Activated CD8-positive, alpha-beta memory T cell treated with anti-CD3 and anti-CD28 coated beads, Interleukin-2, amount 50 U/mL, for 1 hour (primary cell): Measurements from ENCODE around the gene SOBP.

Source experiments
- DNase-seq: peaks from one replicate; pipeline ENCODE4 v3.0.0-alpha.2; 2020; ENCODE audit errors: extremely low read depth

SOBP gene

DNA sequence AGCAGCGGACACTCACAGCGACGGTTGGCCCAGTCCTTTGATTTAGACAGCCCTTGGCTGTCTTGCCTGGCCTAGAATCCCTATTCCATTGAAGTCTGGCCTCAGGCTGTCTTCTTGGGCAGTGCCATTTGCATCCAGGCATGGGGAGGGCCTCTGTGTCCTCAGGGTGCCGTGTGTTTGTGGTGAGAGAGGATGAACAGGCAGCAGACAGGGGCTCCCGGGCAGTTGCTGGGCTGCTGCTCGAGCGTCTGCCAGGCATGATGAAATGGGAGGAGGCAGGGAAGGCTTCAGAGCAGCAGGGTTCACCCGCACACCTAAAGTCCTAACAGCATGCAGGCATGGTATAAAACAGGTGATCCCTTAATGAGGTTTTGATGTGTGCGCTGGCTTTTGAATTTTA lies 126.9 kb downstream of the SOBP start:
- DNase-seq: no peak

DNA sequence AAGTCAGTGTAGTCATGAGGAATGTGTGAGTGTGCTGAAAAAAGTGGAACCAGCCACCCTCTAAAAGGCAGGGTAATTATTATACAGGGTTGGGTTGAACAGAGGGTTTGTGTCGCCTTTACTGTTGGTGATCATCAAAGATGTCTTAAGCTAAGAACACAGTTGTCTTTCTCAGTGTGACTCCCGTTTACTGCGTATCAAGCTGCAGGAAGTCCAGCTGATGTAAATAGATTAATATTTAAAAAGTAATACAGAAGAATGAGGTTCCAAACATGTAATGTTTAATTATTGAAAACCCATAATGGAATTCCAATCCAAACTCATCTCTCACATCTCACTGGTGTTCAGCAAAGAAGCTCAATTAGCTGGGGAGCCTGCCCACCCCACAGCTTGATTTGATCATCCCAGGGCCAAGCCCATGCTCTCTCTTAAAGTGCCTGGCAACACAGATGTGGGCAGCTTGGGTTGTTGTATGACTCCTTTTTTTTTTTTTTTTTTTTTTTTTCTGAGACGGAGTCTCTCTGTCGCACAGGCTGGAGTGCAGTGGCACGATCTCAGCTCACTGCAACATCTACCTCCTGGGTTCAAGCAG lies 127.5 kb downstream of the SOBP start:
- no peak for DNase-seq

DNA sequence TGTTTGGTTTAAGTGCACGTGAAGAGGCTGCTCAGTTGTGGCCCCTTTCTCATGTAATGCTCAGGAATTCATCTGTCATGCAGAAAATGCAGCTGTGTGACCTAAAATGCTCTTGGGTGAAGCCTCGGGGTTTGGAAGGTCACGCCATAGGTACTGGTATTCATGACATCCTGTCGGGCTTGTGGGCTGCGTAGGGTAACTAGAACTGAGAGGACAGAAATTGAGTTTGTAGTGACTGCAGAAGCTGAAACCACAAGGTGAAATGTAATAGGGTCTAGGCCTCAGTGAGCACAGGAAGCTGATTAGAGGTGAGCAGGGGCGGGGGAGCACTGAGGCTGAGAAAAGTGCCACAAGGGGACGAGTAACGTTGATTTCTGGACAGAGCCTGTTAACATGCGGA lies 128.8 kb downstream of the SOBP start:
- DNase-seq: no peak

DNA sequence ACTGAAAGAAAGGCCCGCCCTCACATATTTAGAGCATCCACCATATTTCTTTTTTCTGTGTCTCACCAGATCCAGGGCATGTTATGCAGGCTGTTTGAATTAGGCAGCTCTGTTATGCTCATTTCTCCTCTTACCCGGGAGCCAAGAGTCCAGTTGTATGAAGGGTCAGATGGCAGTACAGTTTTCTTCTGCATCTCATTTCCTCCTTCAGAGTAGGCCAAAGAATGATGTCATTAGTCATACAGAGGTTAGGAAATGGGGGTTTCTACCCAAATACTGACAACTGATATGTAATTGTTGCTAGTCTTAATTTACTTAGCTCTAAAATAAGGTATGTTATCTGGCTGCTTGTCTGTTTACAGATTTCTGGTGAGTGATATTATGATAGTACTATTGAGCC lies 130.8 kb downstream of the SOBP start:
- no peak for DNase-seq

DNA sequence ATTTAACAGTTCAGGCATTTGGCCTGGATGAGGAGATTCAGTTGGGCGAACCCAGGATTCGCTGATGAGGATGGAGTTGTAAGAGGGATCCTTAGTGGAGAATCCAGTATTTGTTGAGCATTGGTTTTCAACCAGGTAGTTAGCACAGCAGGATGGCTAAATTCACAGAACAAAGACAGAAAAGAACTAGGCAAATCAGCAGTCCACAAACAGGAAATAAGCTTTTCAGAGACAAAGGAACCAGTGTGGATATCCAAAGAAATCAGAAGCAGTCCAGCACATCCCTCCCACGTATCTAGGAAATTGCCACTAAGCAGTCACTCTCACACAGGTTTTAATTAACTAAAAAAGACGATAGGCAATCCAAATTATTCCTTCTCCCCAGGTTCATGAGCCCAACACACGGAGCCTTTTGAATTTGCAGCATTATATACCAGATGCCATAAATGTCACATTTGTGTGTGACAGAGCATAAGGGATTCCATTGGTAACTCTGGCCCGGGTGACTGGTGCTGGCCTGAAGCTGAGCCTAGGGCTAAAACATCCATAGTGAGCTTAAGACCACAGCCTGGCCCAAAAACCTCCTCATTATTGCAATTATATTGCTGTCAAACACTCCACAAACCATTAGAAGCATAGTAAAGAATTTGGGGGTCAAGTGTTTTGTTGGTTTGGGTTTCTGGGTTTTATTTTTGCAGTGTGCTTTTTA lies 131.5 kb downstream of the SOBP start:
- no peak for DNase-seq

DNA sequence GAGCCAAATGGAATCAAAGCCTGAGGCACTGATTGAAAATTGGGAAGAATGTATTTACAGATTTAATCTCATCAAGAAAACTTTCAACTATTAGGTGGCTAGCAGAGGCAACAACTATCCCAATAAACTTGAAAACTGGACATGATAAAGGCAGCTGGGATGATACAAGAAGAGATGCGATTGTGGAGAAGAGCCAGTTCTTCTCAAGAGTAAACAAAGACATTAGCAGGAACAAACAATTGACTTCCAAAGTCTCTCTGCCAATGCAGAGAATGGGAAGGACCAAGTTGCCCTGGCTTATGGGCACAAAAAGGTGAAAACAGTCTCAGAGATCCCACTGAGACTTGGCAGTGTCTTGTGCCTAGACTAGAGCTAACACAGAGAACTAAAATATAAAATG lies 132.4 kb downstream of the SOBP start:
- no peak for DNase-seq

DNA sequence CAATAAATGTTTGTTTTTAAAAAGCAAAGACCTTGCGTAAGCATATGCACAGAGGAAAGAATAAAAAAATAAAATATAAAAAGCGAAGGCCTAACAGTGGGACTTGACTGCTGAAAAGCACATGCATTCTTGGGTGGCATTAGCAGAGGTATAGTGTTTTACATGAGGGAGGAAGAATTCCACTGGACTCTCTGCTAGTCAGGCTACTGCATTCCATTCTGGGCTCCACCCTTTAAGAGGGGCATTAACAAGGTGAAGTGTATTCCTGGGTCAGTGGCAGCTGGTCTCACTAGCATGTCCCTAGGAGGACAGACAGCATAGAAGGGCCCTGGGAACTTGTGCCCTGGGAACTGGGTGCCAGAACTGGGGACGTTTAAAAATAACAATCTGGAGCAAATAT lies 134.1 kb downstream of the SOBP start:
- no peak for DNase-seq

DNA sequence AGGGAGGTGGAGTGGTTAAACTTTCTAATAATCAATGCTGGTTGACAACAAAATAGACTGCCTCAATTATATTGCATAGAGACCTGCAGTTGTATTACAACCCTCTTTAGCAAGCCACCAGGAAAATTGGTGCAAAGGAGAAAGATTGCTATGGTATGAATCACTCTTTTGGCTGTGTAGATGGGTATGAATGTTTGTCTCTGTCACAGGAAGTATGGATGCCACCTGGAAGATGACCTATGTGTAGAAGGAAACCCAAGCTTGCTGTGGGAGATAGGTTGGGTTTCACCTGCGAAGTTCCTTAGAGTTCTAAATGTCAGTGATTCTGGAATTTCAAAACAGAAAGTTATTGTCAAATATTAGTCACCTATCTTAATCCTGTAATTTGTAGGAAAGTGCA lies 134.6 kb downstream of the SOBP start:
- DNase-seq: no peak

DNA sequence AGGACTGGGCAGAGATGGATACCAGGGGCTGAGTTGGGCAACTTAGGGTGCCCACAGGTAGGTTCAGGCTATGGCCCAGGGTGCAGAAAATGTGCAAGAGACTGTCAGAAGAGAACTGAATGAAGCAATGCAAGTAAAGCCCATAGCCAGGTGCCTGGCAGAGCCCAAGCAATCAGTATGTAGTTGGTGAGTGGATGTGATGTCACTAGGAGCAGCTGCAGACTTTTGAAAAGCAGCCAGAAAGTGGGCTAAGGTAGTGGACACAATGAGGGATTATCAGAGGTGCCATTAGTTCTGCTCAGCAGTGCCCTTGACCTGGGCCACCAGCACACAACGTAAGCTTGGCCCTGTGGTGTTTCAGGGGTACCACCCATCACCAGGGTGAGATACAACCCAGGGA lies 135.3 kb downstream of the SOBP start:
- no peak for DNase-seq

DNA sequence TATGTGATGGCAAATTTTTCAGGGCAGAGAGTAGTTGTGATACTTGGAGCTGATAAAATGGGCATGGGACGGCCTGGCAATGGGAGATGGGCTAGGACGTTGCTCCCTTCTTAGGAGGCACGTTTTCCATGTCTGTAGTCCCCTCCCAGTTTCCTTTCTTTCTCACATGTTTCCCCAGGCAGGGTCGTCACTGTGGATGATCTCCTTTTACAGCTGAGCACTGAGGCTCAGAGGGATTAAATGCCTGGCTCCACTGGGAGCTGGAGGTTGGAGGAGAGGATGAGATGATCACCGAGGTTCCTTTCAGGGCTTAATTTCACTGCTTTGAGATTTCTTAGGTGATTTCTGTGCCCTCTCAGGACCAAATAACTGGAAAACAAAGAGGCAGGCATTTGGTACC lies 136.7 kb downstream of the SOBP start:
- DNase-seq: no peak

DNA sequence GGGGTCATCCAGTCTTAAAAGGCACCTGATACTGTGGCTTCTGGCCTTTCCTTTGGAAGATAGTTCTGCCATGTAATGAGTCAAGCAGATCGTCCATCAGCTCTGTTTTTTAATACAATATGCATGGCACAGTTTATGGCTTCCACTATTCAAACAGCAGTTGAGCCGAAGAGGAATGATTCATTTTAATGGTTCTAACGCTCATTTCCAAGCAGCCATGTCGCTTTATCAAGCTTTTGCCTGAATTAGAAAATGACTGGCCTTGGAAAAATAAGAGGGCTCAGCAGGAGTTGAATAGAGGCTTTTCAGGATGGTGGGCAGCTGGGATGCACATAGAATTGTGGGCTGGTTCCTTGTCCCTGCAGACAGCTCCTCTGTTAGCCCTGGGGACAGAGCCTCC lies 138.1 kb downstream of the SOBP start:
- no peak for DNase-seq

DNA sequence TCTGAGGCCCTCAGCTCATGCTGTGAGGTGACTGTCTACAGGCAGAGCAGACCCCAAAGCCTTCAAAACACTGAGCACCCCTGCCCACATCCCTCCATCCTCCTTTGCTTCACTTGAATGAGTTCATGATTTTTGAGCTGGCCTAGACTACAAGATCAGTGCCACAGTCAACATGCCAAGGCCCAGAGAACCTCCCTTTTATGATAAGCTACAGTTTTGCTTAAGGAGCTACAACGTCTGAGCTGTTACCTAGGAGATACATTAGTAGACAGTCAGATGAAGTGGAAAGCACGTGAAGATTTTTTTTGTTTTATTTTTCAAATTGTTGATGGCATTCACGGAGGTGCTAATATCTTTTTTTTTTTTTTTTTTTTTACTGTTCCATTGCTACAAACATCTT lies 139.0 kb downstream of the SOBP start:
- no peak for DNase-seq

DNA sequence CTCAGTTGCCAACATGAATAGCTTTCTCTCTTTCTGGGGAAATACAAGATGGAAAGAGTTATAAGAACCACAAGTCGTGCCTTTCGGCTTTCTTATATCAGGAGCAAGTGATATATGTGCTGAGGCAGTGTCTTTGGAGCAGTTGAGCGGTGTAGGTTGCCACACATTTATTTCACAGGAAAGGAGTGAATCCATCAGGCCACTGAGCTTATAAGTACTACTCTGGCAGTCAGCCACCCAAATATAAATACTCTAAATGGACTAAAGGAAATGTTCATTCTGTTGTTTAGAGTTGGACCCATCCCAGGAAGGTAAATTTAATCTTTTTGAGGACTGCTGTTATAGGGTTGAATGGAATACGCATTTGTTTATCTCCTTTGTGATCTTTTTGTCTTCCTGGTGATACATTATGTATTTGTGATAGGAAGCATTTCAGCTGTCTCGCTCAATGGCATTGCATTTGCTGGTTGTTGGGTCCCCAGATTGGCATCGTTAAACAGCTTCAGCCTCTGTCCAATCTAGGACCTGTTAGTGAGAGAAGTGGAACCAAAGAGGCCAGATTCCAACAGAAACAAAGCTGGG lies 139.7 kb downstream of the SOBP start:
- no peak for DNase-seq

DNA sequence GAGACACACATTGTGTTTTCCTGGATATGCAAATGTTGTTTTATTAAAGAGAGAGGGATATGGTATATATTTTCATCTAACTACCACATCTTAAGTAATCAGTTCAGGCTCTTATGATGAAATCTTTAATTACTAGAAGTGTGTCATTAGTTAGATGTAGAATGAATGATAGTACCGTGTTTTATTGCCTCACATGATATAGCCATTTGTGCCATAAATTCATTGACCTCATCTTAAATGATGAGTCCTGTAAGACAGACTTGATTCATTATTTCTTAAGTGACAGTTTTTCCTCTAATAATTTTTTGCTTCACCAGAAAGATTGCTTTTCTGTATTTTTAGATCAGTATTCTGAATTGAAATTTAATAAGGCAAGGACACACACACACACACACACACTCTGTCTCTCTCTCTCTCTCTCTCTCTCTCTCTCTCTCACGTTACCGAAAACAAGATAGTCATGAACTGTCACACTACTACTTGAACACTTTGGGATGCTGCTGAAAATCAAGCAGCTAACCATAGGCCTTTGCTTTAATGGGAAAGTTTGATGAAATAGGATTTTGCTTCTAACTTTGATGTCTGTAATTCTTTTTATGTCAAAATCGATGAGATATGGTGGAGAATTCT lies 140.5 kb downstream of the SOBP start:
- no peak for DNase-seq

DNA sequence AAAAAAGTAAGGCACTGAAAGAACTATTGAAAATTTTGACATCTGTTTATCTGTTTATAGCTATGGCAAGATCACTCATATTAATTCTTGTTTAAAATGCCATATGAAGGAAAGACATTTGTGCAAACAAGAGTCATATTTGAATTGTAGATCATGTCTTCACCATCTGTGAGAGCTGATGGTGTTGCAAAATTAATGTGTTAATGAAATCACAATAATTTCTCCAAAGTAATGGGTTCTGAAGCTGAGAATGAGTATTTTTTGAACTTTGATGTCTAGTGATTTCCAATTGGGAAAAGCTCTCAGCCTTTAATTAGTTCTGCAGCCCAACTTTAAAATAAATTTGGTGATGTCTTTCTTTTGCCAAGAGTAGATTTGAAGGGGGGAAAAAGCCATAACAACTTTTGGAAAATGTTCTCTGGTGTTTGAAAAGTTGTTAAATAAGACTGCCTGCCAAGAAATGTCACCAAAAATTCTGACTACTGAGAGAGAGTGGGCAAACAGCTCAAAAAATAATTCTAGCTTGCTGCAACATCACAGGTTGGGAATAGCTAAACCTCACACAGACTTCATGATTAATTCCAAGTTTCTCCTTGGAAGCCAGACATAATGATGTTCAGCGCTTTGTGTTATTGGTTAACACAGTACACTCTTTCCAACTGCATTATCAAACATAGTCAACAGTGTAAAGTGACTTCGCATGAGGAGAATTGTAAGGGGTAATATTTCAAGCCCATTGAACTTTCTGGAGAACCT lies 142.6 kb downstream of the SOBP start:
- DNase-seq: no peak

DNA sequence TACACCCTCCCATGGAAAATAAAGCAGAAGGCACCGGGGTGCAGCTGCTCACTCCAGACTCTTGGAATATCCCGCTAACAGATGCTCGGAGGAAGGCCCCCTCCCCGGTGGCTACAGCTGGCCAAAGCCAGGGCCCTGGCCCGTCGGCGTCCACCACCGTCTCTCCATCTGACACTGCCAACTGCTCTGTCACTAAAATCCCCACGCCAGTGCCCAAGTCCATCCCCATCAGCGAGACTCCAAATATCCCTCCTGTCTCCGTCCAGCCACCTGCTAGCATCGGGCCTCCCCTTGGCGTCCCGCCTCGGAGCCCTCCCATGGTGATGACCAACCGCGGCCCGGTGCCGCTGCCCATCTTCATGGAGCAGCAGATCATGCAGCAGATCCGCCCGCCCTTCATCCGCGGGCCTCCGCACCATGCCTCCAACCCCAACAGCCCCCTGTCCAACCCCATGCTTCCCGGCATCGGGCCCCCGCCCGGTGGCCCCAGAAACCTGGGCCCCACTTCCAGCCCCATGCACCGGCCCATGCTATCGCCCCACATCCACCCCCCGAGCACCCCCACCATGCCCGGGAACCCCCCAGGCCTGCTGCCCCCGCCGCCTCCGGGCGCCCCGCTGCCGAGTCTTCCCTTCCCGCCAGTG lies 143.9 kb downstream of the SOBP start:
- no peak for DNase-seq

DNA sequence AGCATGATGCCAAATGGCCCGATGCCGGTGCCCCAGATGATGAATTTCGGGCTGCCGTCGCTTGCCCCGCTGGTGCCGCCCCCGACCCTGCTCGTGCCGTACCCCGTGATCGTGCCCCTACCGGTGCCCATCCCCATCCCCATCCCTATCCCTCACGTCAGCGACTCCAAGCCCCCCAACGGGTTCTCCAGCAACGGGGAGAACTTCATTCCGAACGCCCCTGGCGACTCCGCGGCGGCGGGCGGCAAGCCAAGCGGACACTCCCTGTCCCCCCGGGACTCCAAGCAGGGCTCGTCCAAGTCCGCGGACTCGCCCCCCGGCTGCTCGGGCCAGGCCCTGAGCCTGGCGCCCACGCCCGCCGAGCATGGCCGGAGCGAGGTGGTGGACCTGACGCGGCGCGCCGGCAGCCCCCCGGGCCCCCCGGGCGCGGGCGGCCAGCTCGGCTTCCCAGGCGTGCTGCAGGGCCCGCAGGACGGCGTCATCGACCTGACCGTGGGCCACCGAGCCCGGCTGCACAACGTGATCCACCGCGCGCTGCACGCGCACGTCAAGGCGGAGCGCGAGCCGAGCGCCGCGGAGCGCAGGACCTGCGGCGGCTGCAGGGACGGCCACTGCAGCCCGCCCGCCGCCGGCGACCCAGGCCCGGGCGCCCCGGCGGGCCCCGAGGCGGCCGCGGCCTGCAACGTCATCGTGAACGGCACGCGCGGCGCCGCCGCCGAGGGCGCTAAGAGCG lies 144.6 kb downstream of the SOBP start:
- no peak for DNase-seq

DNA sequence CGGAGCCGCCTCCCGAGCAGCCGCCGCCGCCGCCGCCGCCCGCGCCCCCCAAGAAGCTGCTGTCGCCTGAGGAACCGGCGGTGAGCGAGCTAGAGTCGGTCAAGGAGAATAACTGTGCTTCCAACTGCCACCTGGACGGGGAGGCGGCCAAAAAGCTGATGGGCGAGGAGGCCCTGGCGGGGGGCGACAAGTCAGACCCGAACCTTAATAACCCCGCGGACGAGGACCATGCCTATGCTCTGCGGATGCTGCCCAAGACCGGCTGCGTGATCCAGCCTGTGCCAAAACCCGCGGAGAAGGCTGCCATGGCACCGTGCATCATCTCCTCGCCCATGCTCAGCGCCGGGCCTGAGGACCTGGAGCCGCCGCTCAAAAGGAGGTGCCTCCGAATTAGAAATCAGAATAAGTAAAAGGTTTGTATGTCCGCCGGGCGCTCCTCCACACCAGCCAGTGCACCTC lies 145.2 kb downstream of the SOBP start:
- DNase-seq: no peak

DNA sequence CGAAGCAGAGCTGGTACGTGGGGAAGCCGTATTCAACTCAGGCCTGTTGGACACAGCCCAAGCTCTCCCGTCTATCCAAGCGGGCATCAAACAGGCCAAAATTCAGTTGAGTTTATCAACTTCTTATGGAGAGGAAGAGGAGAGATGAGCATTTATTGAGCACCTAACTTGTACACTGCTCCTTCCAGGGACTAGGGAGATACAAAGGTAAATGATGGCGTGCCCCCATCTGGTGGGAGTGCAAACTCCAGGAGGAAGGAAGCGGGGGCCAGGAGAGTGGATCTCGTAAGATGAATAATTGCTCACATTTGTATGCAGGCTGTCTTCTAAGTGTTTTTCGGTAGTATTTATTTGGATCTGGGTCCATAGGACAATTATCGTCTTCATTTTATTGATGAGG lies 146.6 kb downstream of the SOBP start:
- no peak for DNase-seq

DNA sequence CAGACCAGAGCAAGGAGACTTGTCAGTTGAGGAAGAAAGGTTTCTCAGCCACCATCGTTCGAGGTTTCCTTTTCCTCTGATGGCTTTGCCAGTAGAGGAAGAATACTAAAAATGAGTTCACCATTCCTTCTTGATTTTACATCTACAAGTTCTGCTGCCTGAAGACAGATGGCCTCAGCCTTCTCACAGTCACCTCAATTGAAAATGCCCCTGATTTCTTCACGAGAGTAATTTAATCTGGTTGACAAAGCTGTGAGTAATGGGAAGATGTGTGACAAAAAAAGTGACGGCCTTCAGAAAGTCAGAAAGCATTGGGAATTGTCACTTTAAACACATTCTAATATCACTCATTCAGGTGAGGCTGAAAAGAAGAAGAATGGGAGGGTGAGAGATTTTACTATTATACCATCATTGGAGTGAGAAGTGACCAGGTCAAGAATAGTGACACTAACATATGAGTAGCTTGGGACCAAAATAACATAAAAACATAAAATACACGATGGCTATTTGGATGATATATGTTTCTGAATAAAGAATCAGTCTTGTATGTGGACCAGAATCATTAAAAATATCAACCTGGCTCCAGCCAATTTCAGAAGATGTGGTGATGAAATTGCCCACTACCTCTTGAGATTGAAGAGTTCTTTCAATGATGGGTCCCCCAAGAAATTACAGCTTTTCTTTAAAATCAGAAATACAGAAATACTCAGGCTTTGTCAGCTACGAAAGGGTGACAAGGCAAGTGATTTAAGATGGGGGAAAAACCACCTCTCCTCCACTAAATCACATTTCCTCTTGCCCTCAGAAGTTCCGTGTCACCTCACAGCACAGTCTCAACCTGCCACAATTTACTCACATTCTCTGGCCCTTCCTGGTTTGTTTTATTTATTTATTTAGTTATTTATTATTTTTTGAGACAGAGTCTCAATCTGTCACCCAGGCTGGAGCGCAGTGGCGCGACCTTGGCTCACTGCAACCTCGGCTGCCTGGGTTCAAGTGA lies 147.7 kb downstream of the SOBP start:
- no peak for DNase-seq
